H1 (cell line): ENCODE measurements around the gene QPCTL.
A peak's percentile ranks its signal among the peaks of the same experiment; 100 is the strongest.

Source experiments
- CEBPB ChIP-seq: IDR thresholded peaks from 2 replicates; pipeline ENCODE4 v1.6.1; 2012; ENCODE audit warnings: low read depth, low read length
- CHD1 ChIP-seq: IDR thresholded peaks from 2 replicates; pipeline ENCODE4 v1.6.1; 2012; ENCODE audit warnings: low read depth, low read length, improper control_type of control experiment
- EZH2 ChIP-seq: fragments of 200-600 bp; sonication (generic); IDR thresholded peaks from 2 replicates; pipeline ENCODE4 v1.7.1; 2012; ENCODE audit warnings: low read depth, mild to moderate bottlenecking, moderate library complexity, low read length, inconsistent platforms; ENCODE audit not compliant: severe bottlenecking
- GABPA ChIP-seq: IDR thresholded peaks from 2 replicates; pipeline ENCODE4 v1.6.1; 2011; ENCODE audit warnings: mild to moderate bottlenecking, low read length, moderate library complexity, borderline replicate concordance; ENCODE audit not compliant: insufficient read depth
- JUND ChIP-seq: IDR thresholded peaks from 2 replicates; pipeline ENCODE4 v1.6.1; 2011; ENCODE audit warnings: mild to moderate bottlenecking, improper control_type of control experiment, low read length
- MAX ChIP-seq: IDR thresholded peaks from 2 replicates; pipeline ENCODE4 v1.6.1; 2012; ENCODE audit warnings: inconsistent platforms
- POLR2A ChIP-seq, 2 experiments: IDR thresholded peaks; 1 replicate in 1 of 2; 2 replicates in 1 of 2; pipeline ENCODE4 v1.6.1; 2011; ENCODE audit warnings: low read depth in 2 of 2, low read length in 2 of 2, mild to moderate bottlenecking in 2 of 2; ENCODE audit errors: control extremely low read depth in 1 of 2
- RNF2 ChIP-seq: fragments of 200-900, 300-1000 bp; sonication (generic); IDR thresholded peaks from 2 replicates; pipeline ENCODE4 v1.7.1; 2016; ENCODE audit warnings: borderline replicate concordance, low read depth, mild to moderate bottlenecking, antibody characterized with exemption, low read length; ENCODE audit not compliant: poor library complexity, severe bottlenecking; ENCODE audit errors: missing control alignments
- TBP ChIP-seq: IDR thresholded peaks from 2 replicates; pipeline ENCODE4 v1.6.1; 2011; ENCODE audit warnings: low read depth, low read length, improper control_type of control experiment
- ZNF274 ChIP-seq: IDR thresholded peaks from 2 replicates; pipeline ENCODE4 v1.7.0; 2012; ENCODE audit warnings: low read length, borderline replicate concordance; ENCODE audit errors: extremely low read depth
- TF ChIP-seq, protein P1 (sequence below), 3 experiments: IDR thresholded peaks; 1 replicate in 2 of 3; 2 replicates in 1 of 3; pipeline versions ENCODE4 v1.5.1 to v1.6.1; 2011; ENCODE audit warnings: low read length in 3 of 3, mild to moderate bottlenecking in 3 of 3, inconsistent platforms in 2 of 3, low read depth in 1 of 3, moderate library complexity in 1 of 3; ENCODE audit not compliant: insufficient read depth in 1 of 3; ENCODE audit errors: control extremely low read depth in 1 of 3

- TF ChIP-seq RNF2: no peak
- peak; percentile 63; the same call in 1 of the 2 replicates for TF ChIP-seq GABPA
- TF ChIP-seq, protein P1, sequence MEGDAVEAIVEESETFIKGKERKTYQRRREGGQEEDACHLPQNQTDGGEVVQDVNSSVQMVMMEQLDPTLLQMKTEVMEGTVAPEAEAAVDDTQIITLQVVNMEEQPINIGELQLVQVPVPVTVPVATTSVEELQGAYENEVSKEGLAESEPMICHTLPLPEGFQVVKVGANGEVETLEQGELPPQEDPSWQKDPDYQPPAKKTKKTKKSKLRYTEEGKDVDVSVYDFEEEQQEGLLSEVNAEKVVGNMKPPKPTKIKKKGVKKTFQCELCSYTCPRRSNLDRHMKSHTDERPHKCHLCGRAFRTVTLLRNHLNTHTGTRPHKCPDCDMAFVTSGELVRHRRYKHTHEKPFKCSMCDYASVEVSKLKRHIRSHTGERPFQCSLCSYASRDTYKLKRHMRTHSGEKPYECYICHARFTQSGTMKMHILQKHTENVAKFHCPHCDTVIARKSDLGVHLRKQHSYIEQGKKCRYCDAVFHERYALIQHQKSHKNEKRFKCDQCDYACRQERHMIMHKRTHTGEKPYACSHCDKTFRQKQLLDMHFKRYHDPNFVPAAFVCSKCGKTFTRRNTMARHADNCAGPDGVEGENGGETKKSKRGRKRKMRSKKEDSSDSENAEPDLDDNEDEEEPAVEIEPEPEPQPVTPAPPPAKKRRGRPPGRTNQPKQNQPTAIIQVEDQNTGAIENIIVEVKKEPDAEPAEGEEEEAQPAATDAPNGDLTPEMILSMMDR (IDR thresholded peaks at IDR 0.05; ENCODE audit: control extremely low read depth in 1 of 3, insufficient read depth in 1 of 3, low read depth in 1 of 3, low read length in 3 of 3): peak; percentile 97 to 99 (median 98)
- TF ChIP-seq MAX: peak; percentile 55
- TF ChIP-seq ZNF274: no peak
- TF ChIP-seq CHD1: no peak
- TF ChIP-seq CEBPB: no peak
- no peak for TF ChIP-seq EZH2
- 0 out of 2 replicates have a peak, but pooled peaks have one; percentile 33 for TF ChIP-seq JUND
- peak in 1 of 2 experiments; percentile 31; a peak in 1 of 3 replicates for TF ChIP-seq POLR2A (IDR thresholded peaks at IDR 0.05; ENCODE audit: control extremely low read depth in 1 of 2, low read depth in 2 of 2, low read length in 2 of 2)
- no peak for TF ChIP-seq TBP
These were observed 49.2 kb upstream of the QPCTL start for GRCh38 chr19:45643024-45643926.
